ENCODE measurements around the gene MRPS22.

Gene MRPS22

GRCh38 chr3:139307072-139307491, 36.7 kb upstream of the MRPS22 start:
- TF ChIP-seq, protein P1, sequence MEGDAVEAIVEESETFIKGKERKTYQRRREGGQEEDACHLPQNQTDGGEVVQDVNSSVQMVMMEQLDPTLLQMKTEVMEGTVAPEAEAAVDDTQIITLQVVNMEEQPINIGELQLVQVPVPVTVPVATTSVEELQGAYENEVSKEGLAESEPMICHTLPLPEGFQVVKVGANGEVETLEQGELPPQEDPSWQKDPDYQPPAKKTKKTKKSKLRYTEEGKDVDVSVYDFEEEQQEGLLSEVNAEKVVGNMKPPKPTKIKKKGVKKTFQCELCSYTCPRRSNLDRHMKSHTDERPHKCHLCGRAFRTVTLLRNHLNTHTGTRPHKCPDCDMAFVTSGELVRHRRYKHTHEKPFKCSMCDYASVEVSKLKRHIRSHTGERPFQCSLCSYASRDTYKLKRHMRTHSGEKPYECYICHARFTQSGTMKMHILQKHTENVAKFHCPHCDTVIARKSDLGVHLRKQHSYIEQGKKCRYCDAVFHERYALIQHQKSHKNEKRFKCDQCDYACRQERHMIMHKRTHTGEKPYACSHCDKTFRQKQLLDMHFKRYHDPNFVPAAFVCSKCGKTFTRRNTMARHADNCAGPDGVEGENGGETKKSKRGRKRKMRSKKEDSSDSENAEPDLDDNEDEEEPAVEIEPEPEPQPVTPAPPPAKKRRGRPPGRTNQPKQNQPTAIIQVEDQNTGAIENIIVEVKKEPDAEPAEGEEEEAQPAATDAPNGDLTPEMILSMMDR (IDR thresholded peaks at IDR 0.05; ENCODE audit: low read depth, low read length, poor library complexity, severe bottlenecking), result no peak
- TF ChIP-seq EZH2phosphoT487 (IDR thresholded peaks at IDR 0.05; ENCODE audit: borderline replicate concordance, low read length), result no peak
- Histone ChIP-seq H3K79me2 (ENCODE audit: control insufficient read depth, low read length) (no peaks in the 10 kb centered on the region), H3K4me2 (ENCODE audit: low read length) (no peak overlapping the region), H3K4me3 (ENCODE audit: low read length) (no peak overlapping the region), H3K27me3 (ENCODE audit: control insufficient read depth, low read length) (no peaks in the 10 kb centered on the region), H3K9me3 (ENCODE audit: control insufficient read depth, insufficient read depth, low read length) (no peaks in the 10 kb centered on the region), H3K4me1 (ENCODE audit: control insufficient read depth, low read length) (no peaks in the 10 kb centered on the region), H3F3A (ENCODE audit: control insufficient read depth, insufficient read depth) (no peaks in the 10 kb centered on the region), H3K36me3 (ENCODE audit: control insufficient read depth, low read length) (no peaks in the 10 kb centered on the region), H3K9me2 (replicated peaks; ENCODE audit: control insufficient read depth, low read length) (no peaks in the 10 kb centered on the region), H4K20me1 (ENCODE audit: control insufficient read depth, insufficient read depth, low read depth, low read length) (no peaks in the 10 kb centered on the region), H3K27ac (ENCODE audit: low read depth, low read length) (no peak overlapping the region)

DNA sequence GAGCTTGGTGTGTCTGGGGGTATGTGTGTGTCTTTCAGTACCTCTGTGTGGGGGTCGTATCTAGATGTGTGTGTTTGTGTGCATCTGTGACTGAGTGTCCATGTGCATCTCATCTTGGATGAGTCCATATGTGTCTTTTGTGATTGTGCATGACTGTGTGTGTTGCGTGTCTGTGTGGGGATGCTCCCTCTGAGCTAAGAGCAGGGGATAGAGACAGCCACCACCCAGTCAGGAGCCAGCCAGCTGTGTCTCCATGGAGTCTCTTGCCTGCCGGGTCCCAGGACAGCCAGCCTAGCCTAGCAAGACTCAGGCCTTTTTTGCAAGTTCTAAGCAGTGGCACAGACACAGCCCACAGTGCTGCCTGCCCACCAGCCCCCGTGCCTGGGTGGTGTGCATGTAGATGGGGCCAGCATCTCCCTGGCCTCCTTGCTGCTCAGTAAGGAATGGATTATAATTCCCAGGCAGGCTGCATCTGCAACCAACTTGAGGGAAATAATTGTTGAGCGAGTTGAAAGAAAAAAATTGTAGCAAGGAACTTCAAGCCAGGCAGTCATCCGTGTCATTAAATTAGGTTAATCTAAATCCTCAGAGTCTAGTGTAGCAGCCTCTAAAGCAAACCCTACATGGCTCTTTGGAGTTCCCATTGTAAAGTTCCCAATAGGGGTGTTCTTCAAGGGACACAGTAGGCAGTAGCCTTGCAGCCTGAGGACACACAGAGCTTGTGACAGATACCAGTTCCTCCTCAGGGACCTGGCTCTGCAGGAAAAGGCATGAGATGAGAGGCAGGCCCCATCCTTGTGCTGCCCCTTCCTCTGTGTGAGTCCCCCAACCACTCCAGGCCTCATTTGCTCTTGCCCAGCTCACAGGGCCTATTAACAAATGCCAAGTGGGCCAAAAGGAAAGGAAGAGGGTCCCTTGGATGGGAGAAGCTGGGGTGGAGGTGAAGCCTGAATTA, 35.9 kb upstream of the MRPS22 start:
- Histone ChIP-seq H3F3A (ENCODE audit: control insufficient read depth, insufficient read depth) (no peaks in the 10 kb centered on the region), H3K36me3 (ENCODE audit: control insufficient read depth, low read length) (no peaks in the 10 kb centered on the region), H3K4me2 (ENCODE audit: low read length) (no peak overlapping the region), H3K9me2 (replicated peaks; ENCODE audit: control insufficient read depth, low read length) (no peaks in the 10 kb centered on the region), H3K27ac (ENCODE audit: low read depth, low read length) (no peak overlapping the region), H3K79me2 (ENCODE audit: control insufficient read depth, low read length) (no peaks in the 10 kb centered on the region), H3K4me1 (ENCODE audit: control insufficient read depth, low read length) (no peaks in the 10 kb centered on the region), H3K9me3 (ENCODE audit: control insufficient read depth, insufficient read depth, low read length) (no peaks in the 10 kb centered on the region), H4K20me1 (ENCODE audit: control insufficient read depth, insufficient read depth, low read depth, low read length) (no peaks in the 10 kb centered on the region), H3K27me3 (ENCODE audit: control insufficient read depth, low read length) (no peaks in the 10 kb centered on the region), H3K4me3 (ENCODE audit: low read length) (no peak overlapping the region)
- TF ChIP-seq EZH2phosphoT487 (IDR thresholded peaks at IDR 0.05; ENCODE audit: borderline replicate concordance, low read length), result no peak
- TF ChIP-seq, protein P1 (IDR thresholded peaks at IDR 0.05; ENCODE audit: low read depth, low read length, poor library complexity, severe bottlenecking), result no peak

DNA sequence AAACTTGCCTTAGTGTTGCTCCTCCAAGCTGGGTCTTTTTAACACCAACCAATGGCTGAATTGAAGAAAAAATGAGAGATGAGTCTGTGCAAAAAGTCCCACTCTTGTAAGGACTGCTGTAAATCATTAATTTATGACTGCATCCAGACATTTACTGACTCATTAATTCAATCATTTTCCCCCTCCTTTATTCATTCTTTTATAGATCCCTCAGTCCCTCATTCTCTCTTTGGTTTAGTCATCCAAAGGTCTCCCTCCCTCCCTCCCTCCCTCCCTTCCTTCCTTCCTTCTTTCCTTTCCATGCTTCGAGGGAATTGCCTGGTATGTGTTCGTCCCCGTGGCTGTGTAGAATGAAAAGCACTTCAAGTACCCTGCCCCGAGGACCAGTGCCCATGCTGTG, 35.3 kb upstream of the MRPS22 start:
- Histone ChIP-seq H3K9me2 (replicated peaks; ENCODE audit: control insufficient read depth, low read length) (no peaks in the 10 kb centered on the region), H3K4me2 (ENCODE audit: low read length) (no peak overlapping the region), H3F3A (ENCODE audit: control insufficient read depth, insufficient read depth) (no peaks in the 10 kb centered on the region), H3K4me1 (ENCODE audit: control insufficient read depth, low read length) (no peaks in the 10 kb centered on the region), H4K20me1 (ENCODE audit: control insufficient read depth, insufficient read depth, low read depth, low read length) (no peaks in the 10 kb centered on the region), H3K9me3 (ENCODE audit: control insufficient read depth, insufficient read depth, low read length) (no peaks in the 10 kb centered on the region), H3K4me3 (ENCODE audit: low read length) (no peak overlapping the region), H3K36me3 (ENCODE audit: control insufficient read depth, low read length) (no peaks in the 10 kb centered on the region), H3K27ac (ENCODE audit: low read depth, low read length) (no peak overlapping the region), H3K27me3 (ENCODE audit: control insufficient read depth, low read length) (no peaks in the 10 kb centered on the region), H3K79me2 (ENCODE audit: control insufficient read depth, low read length) (no peaks in the 10 kb centered on the region)
- TF ChIP-seq, protein P1 (IDR thresholded peaks at IDR 0.05; ENCODE audit: low read depth, low read length, poor library complexity, severe bottlenecking), result no peak
- TF ChIP-seq EZH2phosphoT487 (IDR thresholded peaks at IDR 0.05; ENCODE audit: borderline replicate concordance, low read length), result no peak
